K562 (cell line): Measurements from ENCODE around the gene MITD1. TPM values are rescaled to one million over a fixed set of nuclear protein-coding genes. Genes with fewer than 3 reads are reported as not detected.

Experiments used
- ARID1B ChIP-seq: fragments of 450-650 bp; IDR thresholded peaks from 2 replicates; pipeline ENCODE4 v1.6.1; 2016; ENCODE audit warnings: antibody characterized with exemption, mild to moderate bottlenecking, inconsistent platforms
- CCNT2 ChIP-seq: IDR thresholded peaks from 2 replicates; pipeline ENCODE4 v1.6.1; 2011; ENCODE audit warnings: borderline replicate concordance, low read depth, mild to moderate bottlenecking, moderate library complexity, mixed read lengths, low read length; ENCODE audit not compliant: insufficient read length; ENCODE audit errors: extremely low read depth
- CEBPG ChIP-seq, 3 experiments: fragments of 200-800 bp in 1 of 3; sonication (Bioruptor generic) in 1 of 3; sonication (generic) in 1 of 3; formaldehyde crosslinking in 1 of 3; IDR thresholded peaks in 2 of 3; conservative IDR thresholded peaks in 1 of 3; 2 replicates each; pipeline versions ENCODE4 v1.6.1 to v1.8.0; 2016 to 2022; ENCODE audit warnings: missing compliant biosample characterization in 2 of 3, missing genetic modification characterization in 2 of 3, mild to moderate bottlenecking in 1 of 3, missing genetic modification reagents in 1 of 3
- DPF2 ChIP-seq: fragments of 450-650 bp; IDR thresholded peaks from 2 replicates; pipeline ENCODE4 v1.6.1; 2016
- HNRNPK ChIP-seq: fragments of 200-400 bp; formaldehyde crosslinking; IDR thresholded peaks from one replicate; pipeline ENCODE4 v1.6.1; 2018; ENCODE audit warnings: mild to moderate bottlenecking, low read depth, low read length; ENCODE audit not compliant: poor library complexity, severe bottlenecking
- JUND ChIP-seq, 2 experiments: IDR thresholded peaks; 2 replicates in 1 of 2; 3 replicates in 1 of 2; pipeline ENCODE4 v1.6.1; 2011; ENCODE audit warnings: borderline replicate concordance in 2 of 2, low read depth in 2 of 2, low read length in 2 of 2, improper control_type of control experiment in 1 of 2, missing biosample characterization in 1 of 2, missing genetic modification characterization in 1 of 2, missing genetic modification reagents in 1 of 2
- NONO ChIP-seq, 2 experiments: fragments of 200-400 bp in 1 of 2; fragments of 450-650 bp in 1 of 2; formaldehyde crosslinking in 1 of 2; IDR thresholded peaks; 2 replicates each; pipeline ENCODE4 v1.6.1; 2017; ENCODE audit warnings: low read depth in 2 of 2, mild to moderate bottlenecking in 2 of 2, moderate library complexity in 2 of 2, low read length in 1 of 2
- NR3C1 ChIP-seq: sonication (generic); formaldehyde crosslinking; IDR thresholded peaks from 2 replicates; pipeline ENCODE4 v1.8.1; 2022; ENCODE audit warnings: missing genetic modification reagents
- POLR3G ChIP-seq: IDR thresholded peaks from 2 replicates; pipeline ENCODE4 v1.6.1; 2011; ENCODE audit not compliant: insufficient read length, insufficient replicate concordance; ENCODE audit errors: extremely low read depth
- SP2 ChIP-seq: IDR thresholded peaks from 2 replicates; pipeline ENCODE4 v1.6.1; 2011; ENCODE audit warnings: mild to moderate bottlenecking, low read depth, low read length, moderate library complexity; ENCODE audit not compliant: poor library complexity, severe bottlenecking; ENCODE audit errors: extremely low read depth
- ZNF143 ChIP-seq: sonication (generic); formaldehyde crosslinking; IDR thresholded peaks from 2 replicates; pipeline ENCODE4 v1.9.0; 2022; ENCODE audit warnings: mild to moderate bottlenecking, missing genetic modification reagents
- ZNF778 ChIP-seq: fragments of 450-650 bp; formaldehyde crosslinking; IDR thresholded peaks from 2 replicates; pipeline ENCODE4 v1.4.0; 2020; ENCODE audit warnings: mild to moderate bottlenecking, moderate library complexity
- polyA plus RNA-seq, 8 experiments: library from polyadenylated mRNA; depleted of rRNA in 4 of 8; stranded (reverse) in 5 of 8; unstranded in 3 of 8; fragments of >200 nt; fragmentation: Nextera tagmentation in 2 of 8; fragmentation: Illumina TruSeq in 1 of 8; extraction: Ambion mirVana in 2 of 8; extraction: Trizol in 1 of 8; gene quantifications; 2 replicates each; pipeline versions ENCODE4 v1.2.1 to v1.2.3, GENCODE V29; 2011 to 2014; ENCODE audit warnings: inconsistent platforms in 1 of 8, missing spikeins in 1 of 8
- total RNA-seq, 7 experiments: library from RNA; depleted of rRNA in 6 of 7; stranded (reverse); fragments of >200 nt in 6 of 7; fragmentation: Illumina TruSeq in 2 of 7; extraction: Trizol in 2 of 7; gene quantifications; 2 replicates each; pipeline versions ENCODE4 v1.2.1 to v1.2.3, GENCODE V29; 2011 to 2021; ENCODE audit warnings: low replicate concordance in 1 of 7
- TF ChIP-seq, protein P1 (sequence below): fragments of 450-650 bp; IDR thresholded peaks from 2 replicates; pipeline ENCODE4 v1.6.1; 2017; ENCODE audit warnings: antibody characterized with exemption, mild to moderate bottlenecking
- TF ChIP-seq, protein P2 (sequence below): fragments of 250-450 bp; sonication (Bioruptor Pico); IDR thresholded peaks from 2 replicates; pipeline ENCODE4 v1.4.0; 2020; ENCODE audit warnings: mild to moderate bottlenecking
- TF ChIP-seq, protein P3 (sequence below): IDR thresholded peaks from 3 replicates; pipeline ENCODE4 v1.6.1; 2011; ENCODE audit warnings: borderline replicate concordance, mild to moderate bottlenecking, moderate library complexity; ENCODE audit not compliant: insufficient read length; ENCODE audit errors: extremely low read depth
- TF ChIP-seq, protein P4 (sequence below): sonication (generic); formaldehyde crosslinking; IDR thresholded peaks from 2 replicates; pipeline ENCODE4 v1.8.1; 2022; ENCODE audit warnings: missing genetic modification reagents

Gene MITD1
- total and polyA plus RNA-seq, 9 of the 15 experiments (the other 6 are each of a cell fraction or from before 2014, with no cell fraction given): 19.6 to 71.8 (median 43.2) TPM

DNA sequence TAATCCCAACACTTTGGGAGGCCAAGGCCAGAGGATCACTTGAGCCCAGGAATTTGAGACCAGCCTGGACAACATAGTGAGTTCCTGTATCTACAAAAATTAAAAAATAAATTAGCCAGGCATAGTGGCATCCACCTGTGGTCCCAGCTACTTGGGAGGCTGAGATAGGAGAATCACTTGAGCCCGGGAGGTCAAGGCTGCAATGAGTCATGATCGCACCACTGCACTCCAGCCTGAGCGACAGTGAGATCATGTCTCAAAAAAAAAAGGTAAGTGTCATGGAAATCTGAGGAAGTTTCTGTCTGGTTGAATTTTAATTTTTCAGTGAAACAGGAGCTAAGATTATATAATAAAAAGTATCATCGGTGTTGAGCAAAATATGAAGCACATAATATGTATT is 41.9 kb downstream of the MITD1 start (continued):
- TF ChIP-seq, protein P1, sequence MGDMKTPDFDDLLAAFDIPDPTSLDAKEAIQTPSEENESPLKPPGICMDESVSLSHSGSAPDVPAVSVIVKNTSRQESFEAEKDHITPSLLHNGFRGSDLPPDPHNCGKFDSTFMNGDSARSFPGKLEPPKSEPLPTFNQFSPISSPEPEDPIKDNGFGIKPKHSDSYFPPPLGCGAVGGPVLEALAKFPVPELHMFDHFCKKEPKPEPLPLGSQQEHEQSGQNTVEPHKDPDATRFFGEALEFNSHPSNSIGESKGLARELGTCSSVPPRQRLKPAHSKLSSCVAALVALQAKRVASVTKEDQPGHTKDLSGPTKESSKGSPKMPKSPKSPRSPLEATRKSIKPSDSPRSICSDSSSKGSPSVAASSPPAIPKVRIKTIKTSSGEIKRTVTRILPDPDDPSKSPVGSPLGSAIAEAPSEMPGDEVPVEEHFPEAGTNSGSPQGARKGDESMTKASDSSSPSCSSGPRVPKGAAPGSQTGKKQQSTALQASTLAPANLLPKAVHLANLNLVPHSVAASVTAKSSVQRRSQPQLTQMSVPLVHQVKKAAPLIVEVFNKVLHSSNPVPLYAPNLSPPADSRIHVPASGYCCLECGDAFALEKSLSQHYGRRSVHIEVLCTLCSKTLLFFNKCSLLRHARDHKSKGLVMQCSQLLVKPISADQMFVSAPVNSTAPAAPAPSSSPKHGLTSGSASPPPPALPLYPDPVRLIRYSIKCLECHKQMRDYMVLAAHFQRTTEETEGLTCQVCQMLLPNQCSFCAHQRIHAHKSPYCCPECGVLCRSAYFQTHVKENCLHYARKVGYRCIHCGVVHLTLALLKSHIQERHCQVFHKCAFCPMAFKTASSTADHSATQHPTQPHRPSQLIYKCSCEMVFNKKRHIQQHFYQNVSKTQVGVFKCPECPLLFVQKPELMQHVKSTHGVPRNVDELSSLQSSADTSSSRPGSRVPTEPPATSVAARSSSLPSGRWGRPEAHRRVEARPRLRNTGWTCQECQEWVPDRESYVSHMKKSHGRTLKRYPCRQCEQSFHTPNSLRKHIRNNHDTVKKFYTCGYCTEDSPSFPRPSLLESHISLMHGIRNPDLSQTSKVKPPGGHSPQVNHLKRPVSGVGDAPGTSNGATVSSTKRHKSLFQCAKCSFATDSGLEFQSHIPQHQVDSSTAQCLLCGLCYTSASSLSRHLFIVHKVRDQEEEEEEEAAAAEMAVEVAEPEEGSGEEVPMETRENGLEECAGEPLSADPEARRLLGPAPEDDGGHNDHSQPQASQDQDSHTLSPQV: no peak
- TF ChIP-seq CEBPG (CRISPR knock-in tag; IDR thresholded peaks at IDR 0.05): no peak
- TF ChIP-seq CEBPG (tag; conservative IDR thresholded peaks at IDR 0.05 in 1 of 2, IDR thresholded peaks at IDR 0.05 in 1 of 2): no peak
- TF ChIP-seq CCNT2: no peak
- TF ChIP-seq ZNF143 (CRISPR knock-in tag): no peak
- TF ChIP-seq NR3C1 (CRISPR knock-in tag): no peak
- TF ChIP-seq, protein P2, sequence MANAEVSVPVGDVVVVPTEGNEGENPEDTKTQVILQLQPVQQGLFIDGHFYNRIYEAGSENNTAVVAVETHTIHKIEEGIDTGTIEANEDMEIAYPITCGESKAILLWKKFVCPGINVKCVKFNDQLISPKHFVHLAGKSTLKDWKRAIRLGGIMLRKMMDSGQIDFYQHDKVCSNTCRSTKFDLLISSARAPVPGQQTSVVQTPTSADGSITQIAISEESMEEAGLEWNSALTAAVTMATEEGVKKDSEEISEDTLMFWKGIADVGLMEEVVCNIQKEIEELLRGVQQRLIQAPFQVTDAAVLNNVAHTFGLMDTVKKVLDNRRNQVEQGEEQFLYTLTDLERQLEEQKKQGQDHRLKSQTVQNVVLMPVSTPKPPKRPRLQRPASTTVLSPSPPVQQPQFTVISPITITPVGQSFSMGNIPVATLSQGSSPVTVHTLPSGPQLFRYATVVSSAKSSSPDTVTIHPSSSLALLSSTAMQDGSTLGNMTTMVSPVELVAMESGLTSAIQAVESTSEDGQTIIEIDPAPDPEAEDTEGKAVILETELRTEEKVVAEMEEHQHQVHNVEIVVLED (CRISPR knock-in tag): no peak
- peak; percentile 50; the same call in 1 of the 2 replicates for TF ChIP-seq ARID1B
- TF ChIP-seq DPF2: 0 out of 2 replicates have a peak, but pooled peaks have one; percentile 28
- no peak for TF ChIP-seq SP2
- TF ChIP-seq, protein P3, sequence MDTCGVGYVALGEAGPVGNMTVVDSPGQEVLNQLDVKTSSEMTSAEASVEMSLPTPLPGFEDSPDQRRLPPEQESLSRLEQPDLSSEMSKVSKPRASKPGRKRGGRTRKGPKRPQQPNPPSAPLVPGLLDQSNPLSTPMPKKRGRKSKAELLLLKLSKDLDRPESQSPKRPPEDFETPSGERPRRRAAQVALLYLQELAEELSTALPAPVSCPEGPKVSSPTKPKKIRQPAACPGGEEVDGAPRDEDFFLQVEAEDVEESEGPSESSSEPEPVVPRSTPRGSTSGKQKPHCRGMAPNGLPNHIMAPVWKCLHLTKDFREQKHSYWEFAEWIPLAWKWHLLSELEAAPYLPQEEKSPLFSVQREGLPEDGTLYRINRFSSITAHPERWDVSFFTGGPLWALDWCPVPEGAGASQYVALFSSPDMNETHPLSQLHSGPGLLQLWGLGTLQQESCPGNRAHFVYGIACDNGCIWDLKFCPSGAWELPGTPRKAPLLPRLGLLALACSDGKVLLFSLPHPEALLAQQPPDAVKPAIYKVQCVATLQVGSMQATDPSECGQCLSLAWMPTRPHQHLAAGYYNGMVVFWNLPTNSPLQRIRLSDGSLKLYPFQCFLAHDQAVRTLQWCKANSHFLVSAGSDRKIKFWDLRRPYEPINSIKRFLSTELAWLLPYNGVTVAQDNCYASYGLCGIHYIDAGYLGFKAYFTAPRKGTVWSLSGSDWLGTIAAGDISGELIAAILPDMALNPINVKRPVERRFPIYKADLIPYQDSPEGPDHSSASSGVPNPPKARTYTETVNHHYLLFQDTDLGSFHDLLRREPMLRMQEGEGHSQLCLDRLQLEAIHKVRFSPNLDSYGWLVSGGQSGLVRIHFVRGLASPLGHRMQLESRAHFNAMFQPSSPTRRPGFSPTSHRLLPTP: no peak
- TF ChIP-seq, protein P4, sequence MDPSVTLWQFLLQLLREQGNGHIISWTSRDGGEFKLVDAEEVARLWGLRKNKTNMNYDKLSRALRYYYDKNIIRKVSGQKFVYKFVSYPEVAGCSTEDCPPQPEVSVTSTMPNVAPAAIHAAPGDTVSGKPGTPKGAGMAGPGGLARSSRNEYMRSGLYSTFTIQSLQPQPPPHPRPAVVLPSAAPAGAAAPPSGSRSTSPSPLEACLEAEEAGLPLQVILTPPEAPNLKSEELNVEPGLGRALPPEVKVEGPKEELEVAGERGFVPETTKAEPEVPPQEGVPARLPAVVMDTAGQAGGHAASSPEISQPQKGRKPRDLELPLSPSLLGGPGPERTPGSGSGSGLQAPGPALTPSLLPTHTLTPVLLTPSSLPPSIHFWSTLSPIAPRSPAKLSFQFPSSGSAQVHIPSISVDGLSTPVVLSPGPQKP (CRISPR knock-in tag): no peak
- TF ChIP-seq HNRNPK: no peak
- TF ChIP-seq POLR3G: no peak
- peak; percentile 78 for TF ChIP-seq JUND (IDR thresholded peaks at IDR 0.05; ENCODE audit: borderline replicate concordance, low read depth, low read length)
- peak; percentile 51; the same call in 1 of the 3 replicates for TF ChIP-seq JUND (tag; IDR thresholded peaks at IDR 0.05; ENCODE audit: borderline replicate concordance, low read depth, low read length)
- TF ChIP-seq ZNF778: no peak
- TF ChIP-seq NONO (IDR thresholded peaks at IDR 0.05; ENCODE audit: low read depth in 2 of 2, low read length in 1 of 2): no peak
